NT2/D1 (cell line): Measurements from ENCODE around the gene PMP22.

Experiments used
- DNase-seq: peaks from one replicate; pipeline ENCODE4 v3.0.0-alpha.2; 2011; ENCODE audit warnings: low read depth, low spot score
- H3K27me3 ChIP-seq: 2 replicates; pipeline ENCODE4 v1.6.0; 2011; ENCODE audit warnings: mild to moderate bottlenecking; ENCODE audit not compliant: insufficient read length, insufficient read depth
- H3K36me3 ChIP-seq: 2 replicates; pipeline ENCODE4 v1.6.1; 2011; ENCODE audit warnings: mild to moderate bottlenecking, low read length, mixed read lengths; ENCODE audit not compliant: insufficient read depth, insufficient read length
- H3K4me1 ChIP-seq: 2 replicates; pipeline ENCODE4 v1.5.1; 2011; ENCODE audit not compliant: insufficient read depth, insufficient read length
- H3K4me3 ChIP-seq: 2 replicates; pipeline ENCODE4 v1.5.1; 2011; ENCODE audit warnings: low read depth; ENCODE audit not compliant: insufficient read length
- H3K9ac ChIP-seq: 2 replicates; pipeline ENCODE4 v1.6.0; 2011; ENCODE audit warnings: low read depth; ENCODE audit not compliant: insufficient read length
- H3K9me3 ChIP-seq: 2 replicates; pipeline ENCODE4 v1.5.1; 2011; ENCODE audit warnings: mild to moderate bottlenecking, low read length; ENCODE audit not compliant: insufficient read depth
- SUZ12 ChIP-seq: IDR thresholded peaks from 2 replicates; pipeline ENCODE4 v1.6.1; 2011; ENCODE audit not compliant: insufficient read length, insufficient read depth; ENCODE audit errors: extremely low read depth
- YY1 ChIP-seq: IDR thresholded peaks from 2 replicates; pipeline ENCODE4 v1.6.1; 2011; ENCODE audit not compliant: insufficient read length, insufficient read depth
- ZNF274 ChIP-seq: IDR thresholded peaks from 2 replicates; pipeline ENCODE4 v1.6.1; 2011; ENCODE audit warnings: mild to moderate bottlenecking, low read depth, low read length

PMP22 gene

DNA sequence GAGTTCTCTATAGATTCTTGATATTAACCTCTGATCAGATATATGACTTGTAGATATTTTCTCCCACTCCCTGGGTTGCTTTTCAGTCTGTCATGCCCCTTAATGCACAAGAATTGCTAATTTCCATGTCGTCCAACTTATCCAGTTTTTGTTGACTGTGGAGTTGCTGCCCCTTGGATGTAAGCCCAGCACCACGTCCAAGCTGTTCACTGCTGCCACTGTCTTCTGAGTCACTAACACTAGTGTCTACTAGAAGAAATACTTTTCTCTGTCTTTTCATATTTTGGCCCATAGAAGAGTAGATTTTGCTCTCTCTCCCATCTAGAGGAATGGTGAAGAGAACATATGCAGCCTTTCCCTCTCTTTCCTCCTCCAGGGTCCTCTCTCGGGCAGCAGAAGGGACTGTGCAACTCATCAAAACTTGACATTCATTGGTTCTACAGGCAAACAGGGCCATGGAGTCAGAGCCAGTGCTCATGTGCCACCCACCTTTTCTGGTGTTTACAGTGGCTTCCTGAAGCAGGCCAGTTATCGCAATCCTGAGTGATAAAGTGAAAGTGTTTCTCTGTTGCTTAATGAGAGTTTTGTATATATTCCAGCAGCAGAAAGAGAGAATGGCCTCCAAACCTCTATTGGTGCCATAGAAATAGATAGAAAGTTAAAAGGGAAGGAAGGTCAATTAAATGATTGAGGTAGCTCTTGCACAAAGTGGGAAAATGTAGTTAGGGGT lies 22.6 kb upstream of the PMP22 start:
- Histone ChIP-seq H3K36me3 (no peaks in the 10 kb centered on the region), H3K4me3 (no peak overlapping the region), H3K9ac (no peak overlapping the region), H3K4me1 (peaks cover 4% of the 10 kb centered on the region), H3K9me3 (no peaks in the 10 kb centered on the region), H3K27me3 (no peaks in the 10 kb centered on the region)
- DNase-seq: no peak
- TF ChIP-seq SUZ12 (no peak), ZNF274 (no peak), YY1 (no peak)

- no peak for TF ChIP-seq SUZ12
- no peak for TF ChIP-seq YY1
- TF ChIP-seq ZNF274: no peak
- no peaks in the 10 kb centered on the region for H3K27me3 ChIP-seq
These were observed 20.3 kb upstream of the PMP22 start for GRCh38 chr17:15285466-15285865.

GRCh38 chr17:15284537-15284936 lies 19.4 kb upstream of the PMP22 start:
- no peak for TF ChIP-seq YY1
- TF ChIP-seq SUZ12: no peak
- TF ChIP-seq ZNF274: no peak
- H3K4me1 ChIP-seq: no peaks in the 10 kb centered on the region
- H3K27me3 ChIP-seq: no peaks in the 10 kb centered on the region
- H3K9me3 ChIP-seq: no peaks in the 10 kb centered on the region
- no peak overlapping the region for H3K4me3 ChIP-seq
- H3K9ac ChIP-seq: no peak overlapping the region
- no peak for DNase-seq
- no peaks in the 10 kb centered on the region for H3K36me3 ChIP-seq

More at GRCh38 chr17:15285466-15285865, 20.3 kb upstream of the PMP22 start:
- no peaks in the 10 kb centered on the region for H3K9me3 ChIP-seq
- no peak overlapping the region for H3K9ac ChIP-seq
- DNase-seq: no peak
- H3K4me1 ChIP-seq: no peaks in the 10 kb centered on the region
- H3K36me3 ChIP-seq: no peaks in the 10 kb centered on the region
- H3K4me3 ChIP-seq: no peak overlapping the region

DNA sequence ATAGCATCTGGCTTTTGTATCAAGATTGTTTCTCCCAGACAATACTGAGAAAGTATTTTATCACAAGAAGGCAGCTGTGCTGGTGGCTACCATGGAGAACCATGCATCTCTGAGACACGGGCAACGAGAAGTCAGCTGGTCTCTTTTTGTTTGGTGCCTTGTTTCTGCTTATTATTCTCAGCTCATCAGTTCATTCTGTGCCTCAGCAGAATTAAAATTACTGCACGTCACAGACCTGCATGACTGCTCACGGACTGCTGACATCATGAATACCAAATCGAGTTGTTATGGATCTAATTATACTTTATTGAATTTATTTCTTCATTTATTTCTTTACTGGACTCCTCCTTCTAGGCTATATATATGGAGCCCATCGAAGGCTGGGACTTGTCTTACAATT lies 19.0 kb upstream of the PMP22 start:
- no peak overlapping the region for H3K9ac ChIP-seq
- H3K4me1 ChIP-seq: no peaks in the 10 kb centered on the region
- no peak overlapping the region for H3K4me3 ChIP-seq
- H3K9me3 ChIP-seq: no peaks in the 10 kb centered on the region
- no peaks in the 10 kb centered on the region for H3K36me3 ChIP-seq
- no peaks in the 10 kb centered on the region for H3K27me3 ChIP-seq
- no peak for DNase-seq
- TF ChIP-seq ZNF274 (no peak), YY1 (no peak), SUZ12 (no peak)

DNA sequence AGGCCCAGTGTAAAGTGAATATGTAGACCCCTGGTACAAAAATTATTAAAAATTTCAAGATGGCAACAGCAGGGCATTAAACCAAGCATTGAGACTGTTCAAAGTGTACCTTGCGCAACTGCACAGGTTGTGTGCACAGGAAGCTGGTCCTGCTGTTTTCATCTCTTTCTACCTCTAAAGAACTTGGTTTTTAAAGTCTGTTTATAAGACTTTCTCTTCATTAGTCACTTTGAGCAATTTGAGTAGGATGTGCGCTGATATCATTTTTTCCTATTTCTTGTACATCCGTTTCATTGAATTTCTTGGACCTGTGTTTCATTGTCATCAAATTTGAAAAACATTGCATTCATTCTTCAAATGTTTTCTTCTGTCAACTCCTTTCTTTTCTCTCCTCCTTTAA lies 16.8 kb upstream of the PMP22 start:
- TF ChIP-seq YY1: no peak
- TF ChIP-seq SUZ12: no peak
- TF ChIP-seq ZNF274: no peak
- no peak overlapping the region for H3K9ac ChIP-seq
- no peak overlapping the region for H3K4me3 ChIP-seq
- H3K4me1 ChIP-seq: no peaks in the 10 kb centered on the region
- no peaks in the 10 kb centered on the region for H3K27me3 ChIP-seq
- no peaks in the 10 kb centered on the region for H3K9me3 ChIP-seq
- no peak for DNase-seq
- H3K36me3 ChIP-seq: no peaks in the 10 kb centered on the region

DNA sequence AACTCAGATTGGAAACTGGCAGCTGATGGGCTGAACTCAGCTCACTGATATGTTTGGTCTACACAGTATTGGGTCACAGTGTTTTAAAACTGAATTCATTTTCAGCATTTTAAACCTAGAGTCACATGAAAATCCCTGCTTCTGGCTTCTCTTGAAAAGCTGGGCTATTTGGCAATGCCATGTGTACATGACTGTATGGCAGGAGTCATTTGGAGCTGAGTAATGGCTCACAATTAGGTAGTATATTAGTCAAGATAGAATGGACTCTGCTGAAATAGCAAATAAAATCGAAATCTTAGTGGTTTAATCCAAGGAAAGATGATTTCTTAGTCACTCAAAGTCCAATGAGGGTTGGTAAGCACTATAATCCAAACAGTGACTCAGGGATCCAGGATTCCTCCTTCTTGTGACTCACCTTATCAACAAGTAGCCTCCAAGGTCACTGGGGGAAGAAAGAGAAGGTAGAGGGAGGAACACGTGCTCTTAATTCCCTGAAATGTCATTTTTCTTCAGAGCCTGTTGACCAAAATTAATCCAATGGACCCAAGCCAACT lies 13.9 kb upstream of the PMP22 start:
- Histone ChIP-seq H3K9ac (no peak overlapping the region), H3K9me3 (no peaks in the 10 kb centered on the region), H3K4me3 (no peak overlapping the region), H3K4me1 (no peaks in the 10 kb centered on the region), H3K27me3 (no peaks in the 10 kb centered on the region), H3K36me3 (no peaks in the 10 kb centered on the region)
- no peak for DNase-seq
- no peak for TF ChIP-seq ZNF274
- TF ChIP-seq SUZ12: no peak
- TF ChIP-seq YY1: no peak

- Histone ChIP-seq H3K27me3 (no peaks in the 10 kb centered on the region), H3K9ac (no peak overlapping the region)
These were observed 13.3 kb upstream of the PMP22 start for GRCh38 chr17:15278380-15278779.

More at GRCh38 chr17:15278380-15278779, 13.3 kb upstream of the PMP22 start:
- no peak for DNase-seq
- peaks cover 6% of the 10 kb centered on the region; the same call in 1 of the 2 replicates for H3K9me3 ChIP-seq
- H3K4me3 ChIP-seq: no peak overlapping the region
- no peaks in the 10 kb centered on the region for H3K36me3 ChIP-seq
- no peaks in the 10 kb centered on the region for H3K4me1 ChIP-seq
- TF ChIP-seq YY1: no peak
- TF ChIP-seq ZNF274: no peak
- no peak for TF ChIP-seq SUZ12
